BE2C (cell line): ENCODE measurements around the gene IFITM1.
"Not testable (repeated sequence)": the region's sequence is repeated elsewhere in the genome, so short reads cannot be mapped to it uniquely, and the experiment has no call there.

Source experiments
- DNase-seq: peaks from one replicate; pipeline ENCODE4 v3.0.0-alpha.2; 2020
- H3K27me3 ChIP-seq: fragments of 250-450 bp; sonication (Bioruptor Pico); 2 replicates; pipeline ENCODE4 v1.5.1; 2020; ENCODE audit warnings: mild to moderate bottlenecking
- H3K36me3 ChIP-seq: fragments of 250-450 bp; sonication (Bioruptor Pico); 2 replicates; pipeline ENCODE4 v1.5.1; 2020; ENCODE audit warnings: mild to moderate bottlenecking
- H3K4me1 ChIP-seq: fragments of 250-450 bp; sonication (Bioruptor Pico); 2 replicates; pipeline ENCODE4 v1.5.1; 2020
- H3K4me3 ChIP-seq: 2 replicates; pipeline ENCODE4 v1.5.1; 2011; ENCODE audit warnings: low read depth, low read length
- H3K9me3 ChIP-seq: fragments of 250-450 bp; sonication (Bioruptor Pico); 2 replicates; pipeline ENCODE4 v1.5.1; 2020
- CTCF ChIP-seq: IDR thresholded peaks from 2 replicates; pipeline ENCODE4 v1.5.1; 2012; ENCODE audit warnings: mild to moderate bottlenecking, low read depth, low read length

The IFITM1 gene

DNA sequence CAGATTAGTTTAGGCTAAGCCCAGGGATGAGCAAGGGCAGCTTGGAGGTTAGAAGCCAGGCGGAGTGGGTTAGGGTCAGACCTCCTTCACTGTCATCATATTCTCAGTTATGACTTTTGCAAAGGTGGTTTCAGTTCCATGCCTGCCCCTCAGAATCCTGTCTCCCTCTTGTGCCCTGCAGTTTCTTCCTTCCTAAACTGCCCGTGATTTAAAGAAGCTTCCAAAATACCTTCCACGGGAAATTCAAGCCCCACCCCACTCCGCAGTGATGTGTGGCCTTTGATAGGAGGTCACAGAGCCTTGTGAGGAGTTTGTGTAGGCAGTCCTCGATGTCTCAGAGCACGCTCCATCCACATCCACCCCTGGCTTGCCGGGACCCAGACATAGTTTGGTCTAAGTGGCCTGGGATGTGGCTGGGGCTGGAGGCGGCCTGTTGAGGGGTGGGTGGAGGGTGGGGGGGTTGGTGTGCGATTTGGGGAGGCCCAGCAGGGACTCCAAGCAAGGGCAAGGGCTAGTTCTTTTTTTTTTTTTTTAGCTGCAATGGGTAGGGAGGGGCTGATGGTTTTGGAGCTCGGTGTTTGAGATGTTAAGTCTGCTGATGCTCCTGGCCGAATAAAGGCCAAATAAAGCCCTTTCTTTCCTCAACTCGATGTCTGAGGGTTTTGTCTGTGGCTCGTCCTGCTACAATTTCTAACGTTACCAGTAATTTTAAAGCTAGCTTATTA lies 1.6 kb upstream of the IFITM1 start:
- H3K36me3 ChIP-seq, result no peaks in the 10 kb centered on the region
- peaks cover 5% of the 10 kb centered on the region for H3K27me3 ChIP-seq
- H3K4me1 ChIP-seq, result no peaks in the 10 kb centered on the region
- DNase-seq, result no peak
- TF ChIP-seq CTCF, result no peak
- H3K9me3 ChIP-seq, result no peaks in the 10 kb centered on the region
- H3K4me3 ChIP-seq, result no peak overlapping the region

DNA sequence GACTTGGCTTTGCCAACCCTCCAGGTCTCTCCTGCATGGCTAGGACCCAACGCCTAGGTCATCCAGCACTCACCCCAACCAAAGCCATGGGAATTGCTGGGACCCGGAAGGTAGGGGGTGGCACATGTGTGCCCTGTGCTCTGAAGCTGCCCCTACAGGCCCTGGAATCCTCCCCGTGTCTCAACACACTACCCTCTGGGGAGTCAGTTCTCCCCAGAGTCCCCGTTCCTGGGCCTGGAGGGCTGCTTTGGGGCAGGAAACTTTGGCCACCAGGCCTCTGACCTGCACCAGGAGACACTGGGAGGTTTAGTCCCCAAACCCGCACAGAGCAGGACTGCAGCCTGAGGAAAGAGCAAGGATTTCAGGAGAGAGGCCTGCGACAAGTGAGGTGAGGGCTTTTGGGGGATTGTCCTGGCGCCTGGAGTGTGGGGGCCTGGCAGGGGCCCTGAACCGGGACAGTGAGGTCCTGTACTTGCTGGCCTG lies 495 bp upstream of the IFITM1 start:
- H3K4me1 ChIP-seq, result no peaks in the 10 kb centered on the region
- H3K4me3 ChIP-seq, result no peak overlapping the region
- DNase-seq, result no peak
- H3K27me3 ChIP-seq, result peaks cover 5% of the 10 kb centered on the region
- H3K9me3 ChIP-seq, result no peaks in the 10 kb centered on the region
- no peaks in the 10 kb centered on the region for H3K36me3 ChIP-seq
- no peak for TF ChIP-seq CTCF

DNA sequence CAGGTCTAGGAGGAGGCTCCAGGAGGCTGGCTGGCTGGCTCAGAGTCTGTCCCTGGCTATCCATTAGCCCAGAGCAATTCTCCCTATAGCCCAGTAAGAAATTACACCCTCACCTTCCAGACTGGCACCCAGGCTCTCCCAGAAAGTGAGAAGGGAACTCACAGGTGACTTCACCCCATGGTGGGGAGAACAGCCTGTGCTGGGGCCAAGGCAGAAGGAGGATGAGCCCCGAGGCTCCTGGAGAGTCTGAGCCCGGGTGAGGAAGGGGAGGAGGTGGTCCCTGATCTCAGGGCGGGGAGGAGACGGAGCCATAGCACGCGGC lies 675 bp downstream of the IFITM1 start:
- H3K4me3 ChIP-seq, DNase-seq, H3K4me1 ChIP-seq, H3K9me3 ChIP-seq, H3K36me3 ChIP-seq, H3K27me3 ChIP-seq: not testable (repeated sequence)

- H3K4me1 ChIP-seq, result no peaks in the 10 kb centered on the region
- no peaks in the 10 kb centered on the region for H3K9me3 ChIP-seq
- TF ChIP-seq CTCF, result no peak
- no peak overlapping the region for H3K4me3 ChIP-seq
- no peak for DNase-seq
- H3K27me3 ChIP-seq, result peaks cover 5% of the 10 kb centered on the region
- H3K36me3 ChIP-seq, result no peaks in the 10 kb centered on the region
These were observed 1.2 kb downstream of the IFITM1 start for GRCh38 chr11:315051-315481.

DNA sequence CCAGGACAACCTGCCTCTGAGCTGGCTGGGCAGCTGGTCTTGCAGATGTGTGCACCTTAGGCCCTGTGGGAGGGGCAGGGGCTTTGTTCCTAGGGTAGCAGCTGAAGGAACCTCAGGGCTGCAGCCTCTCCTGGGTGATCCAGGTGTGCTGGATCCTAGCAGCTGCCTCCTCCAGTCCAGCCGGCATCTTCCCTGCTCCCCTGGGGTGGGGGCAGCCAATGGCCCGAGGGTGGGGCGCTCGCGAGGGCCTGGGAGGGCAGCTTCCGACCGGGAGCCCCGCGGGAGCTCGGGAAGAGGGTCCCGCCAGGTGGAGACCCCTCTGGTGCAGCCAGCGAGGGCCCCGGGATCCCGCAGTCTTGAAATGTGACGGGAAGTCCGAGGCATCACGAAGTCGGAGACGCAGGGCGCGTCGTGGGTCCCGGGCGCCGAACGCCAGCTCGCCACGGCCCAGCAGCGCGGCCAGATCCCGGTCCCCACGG lies 1.7 kb downstream of the IFITM1 start:
- Histone ChIP-seq H3K27me3 (peaks cover 5% of the 10 kb centered on the region), H3K36me3 (no peaks in the 10 kb centered on the region), H3K4me3 (no peak overlapping the region), H3K4me1 (no peaks in the 10 kb centered on the region), H3K9me3 (no peaks in the 10 kb centered on the region)
- no peak for TF ChIP-seq CTCF
- no peak for DNase-seq

GRCh38 chr11:316031-316701 lies 2.3 kb downstream of the IFITM1 start:
- H3K36me3 ChIP-seq, result no peaks in the 10 kb centered on the region
- H3K4me1 ChIP-seq, result no peaks in the 10 kb centered on the region
- DNase-seq, result no peak
- no peak for TF ChIP-seq CTCF
- H3K4me3 ChIP-seq, result no peak overlapping the region
- H3K27me3 ChIP-seq, result peaks cover 5% of the 10 kb centered on the region
- no peaks in the 10 kb centered on the region for H3K9me3 ChIP-seq
